Activated CD4-positive, alpha-beta T cell treated with anti-CD3 and anti-CD28 coated beads, Interleukin-2, amount 10 ng/mL, durations not matched to agents 7 days and 5 days (primary cell): ENCODE data around the gene PRXL2A. TPM values are rescaled to one million over a fixed set of nuclear protein-coding genes. Genes with fewer than 3 reads are reported as not detected.
A peak's percentile ranks its signal among the peaks of the same experiment; 100 is the strongest.

ENCODE experiments used
- CTCF ChIA-PET: fragments of 350-600 bp; sonication (Branson Sonifier 250); formaldehyde crosslinking; loops from one replicate; lab custom pipeline; 2021; ENCODE audit warnings: antibody characterized with exemption; lab: Charles Lee
- POLR2A ChIA-PET: fragments of 350-600 bp; sonication (Branson Sonifier 250); formaldehyde crosslinking; loops from one replicate; lab custom pipeline; 2021; ENCODE audit warnings: antibody characterized with exemption; lab: Charles Lee
- DNase-seq: peaks from one replicate; pipeline ENCODE4 v3.0.0-alpha.2; 2020
- H3K27ac Mint-ChIP-seq: one replicate; pipeline ENCODE4 v1.8.0; 2021; ENCODE audit warnings: mild to moderate bottlenecking, moderate library complexity, mixed read lengths
- H3K27me3 Mint-ChIP-seq: one replicate; pipeline ENCODE4 v1.8.0; 2021; ENCODE audit warnings: mixed read lengths
- H3K36me3 Mint-ChIP-seq: one replicate; pipeline ENCODE4 v1.8.0; 2021; ENCODE audit warnings: low read depth, mixed read lengths
- H3K4me1 Mint-ChIP-seq: one replicate; pipeline ENCODE4 v1.8.0; 2021; ENCODE audit warnings: mixed read lengths
- H3K4me3 Mint-ChIP-seq: one replicate; pipeline ENCODE4 v1.8.0; 2021; ENCODE audit warnings: mild to moderate bottlenecking, moderate library complexity, mixed read lengths
- H3K9me3 Mint-ChIP-seq: one replicate; pipeline ENCODE4 v1.8.0; 2021; ENCODE audit warnings: mixed read lengths
- total RNA-seq, 2 experiments: library from RNA; stranded (reverse); gene quantifications; one replicate each; pipeline ENCODE4 v1.2.3, GENCODE V29; 2021

The PRXL2A gene
- total RNA-seq, 2 experiments from 2014 or later, result 5.4 to 5.7 TPM

GRCh38 chr10:80394358-80394916, 13.9 kb upstream of the PRXL2A start:
- H3K36me3 Mint-ChIP-seq, result no peaks in the 10 kb centered on the region
- CTCF ChIA-PET, result no interaction called here
- H3K4me3 Mint-ChIP-seq, result no peak overlapping the region

DNA sequence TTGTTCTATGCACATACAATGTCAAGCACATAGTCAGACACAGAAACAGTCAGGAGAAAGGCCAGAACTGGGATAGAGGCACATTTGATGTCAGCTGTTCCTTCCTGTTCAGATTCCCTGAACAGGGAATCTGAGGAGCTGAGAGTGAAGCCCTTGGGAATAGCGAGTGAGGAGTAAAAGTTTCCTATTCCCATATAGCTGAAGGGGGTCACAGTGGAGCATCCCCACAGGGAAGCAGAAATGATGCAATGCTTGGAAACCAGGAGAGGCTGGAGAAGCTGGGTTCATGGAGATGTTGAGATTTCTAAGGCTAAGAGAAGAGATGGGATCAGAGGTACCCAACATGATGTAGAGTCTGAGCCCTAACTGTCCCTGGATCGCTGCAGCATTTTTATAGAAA, 11.3 kb upstream of the PRXL2A start:
- H3K4me1 Mint-ChIP-seq, result no peaks in the 10 kb centered on the region
- no peak overlapping the region for H3K4me3 Mint-ChIP-seq
- no peaks in the 10 kb centered on the region for H3K9me3 Mint-ChIP-seq
- CTCF ChIA-PET, result interaction anchor here (0.6 to 1.9 kb wide), 2 partner anchors 10 to 22 kb away, joined by 3 to 5 read pairs; no protein-coding TSS in a partner anchor
- H3K36me3 Mint-ChIP-seq, result no peaks in the 10 kb centered on the region
- no peak for DNase-seq
- POLR2A ChIA-PET, result no interaction called here
- H3K27me3 Mint-ChIP-seq, result no peaks in the 10 kb centered on the region
- H3K27ac Mint-ChIP-seq, result no peak overlapping the region

More at GRCh38 chr10:80394358-80394916, 13.9 kb upstream of the PRXL2A start:
- DNase-seq, result no peak
- H3K27ac Mint-ChIP-seq, result peak overlapping the region; percentile 52
- no peaks in the 10 kb centered on the region for H3K4me1 Mint-ChIP-seq
- no peaks in the 10 kb centered on the region for H3K9me3 Mint-ChIP-seq
- H3K27me3 Mint-ChIP-seq, result peaks cover 4% of the 10 kb centered on the region
- POLR2A ChIA-PET, result no interaction called here

DNA sequence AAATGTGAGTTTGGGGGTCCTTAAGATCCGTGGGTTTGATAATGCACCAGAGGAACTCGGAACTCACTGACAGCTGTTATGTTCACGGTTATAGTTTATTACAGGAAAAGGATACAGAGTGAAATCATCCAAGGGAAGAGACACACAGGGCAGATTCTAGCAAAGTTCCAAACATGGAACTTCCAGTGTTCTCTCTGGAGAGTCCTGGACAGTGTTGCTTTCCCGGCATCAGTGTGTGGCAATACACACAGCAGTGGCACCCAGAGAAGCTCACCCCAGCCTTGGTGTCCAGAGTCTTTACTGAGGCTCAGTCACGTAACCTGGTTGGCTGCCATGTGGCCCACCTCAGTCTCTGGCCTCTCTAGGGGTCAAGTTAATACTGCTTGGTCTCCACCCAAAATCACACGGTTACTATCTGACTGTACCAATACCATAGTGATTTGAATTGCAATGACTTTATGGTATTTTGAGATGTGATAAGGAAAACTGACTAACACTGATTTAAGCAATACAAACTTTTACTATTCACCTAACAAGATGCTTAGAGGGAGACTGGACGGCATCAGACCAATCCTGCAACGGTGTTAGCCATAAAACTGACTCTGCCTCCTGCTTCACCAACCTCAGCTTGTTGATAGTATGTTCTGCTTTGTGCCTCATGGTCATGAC, 8.1 kb upstream of the PRXL2A start:
- Mint-ChIP-seq H3K36me3 (no peaks in the 10 kb centered on the region), H3K9me3 (no peaks in the 10 kb centered on the region), H3K27ac (no peak overlapping the region), H3K4me1 (no peaks in the 10 kb centered on the region), H3K27me3 (no peaks in the 10 kb centered on the region), H3K4me3 (no peak overlapping the region)
- no peak for DNase-seq
- ChIA-PET POLR2A (no interaction called here), CTCF (no interaction called here)

DNA sequence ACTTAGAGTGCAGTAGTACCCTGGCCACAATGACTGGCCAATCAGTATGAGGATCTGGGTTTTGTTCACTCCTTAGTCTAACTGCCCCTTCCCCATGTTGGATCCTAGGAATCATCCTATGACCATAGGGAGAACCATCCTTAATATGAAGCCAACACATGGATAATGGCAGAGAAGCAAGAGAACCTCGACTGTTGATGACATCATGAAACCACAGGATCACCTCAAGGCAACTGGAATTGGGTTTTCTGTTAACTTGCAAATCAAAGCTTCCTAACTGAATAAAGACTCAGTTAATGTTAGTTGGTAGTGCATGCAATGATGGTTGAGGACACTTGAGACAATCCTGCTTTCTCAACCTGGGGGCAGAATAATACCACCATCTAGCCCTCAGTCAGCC, 3.3 kb upstream of the PRXL2A start:
- DNase-seq, result no peak
- H3K36me3 Mint-ChIP-seq, result no peaks in the 10 kb centered on the region
- H3K27me3 Mint-ChIP-seq, result peaks cover 7% of the 10 kb centered on the region
- H3K27ac Mint-ChIP-seq, result no peak overlapping the region
- H3K4me3 Mint-ChIP-seq, result no peak overlapping the region
- CTCF ChIA-PET, result interaction anchor here (1.3 kb wide), 1 partner anchor 99 kb away, joined by 3 read pairs; no protein-coding TSS in a partner anchor
- H3K4me1 Mint-ChIP-seq, result peaks cover 10% of the 10 kb centered on the region
- POLR2A ChIA-PET, result no interaction called here
- H3K9me3 Mint-ChIP-seq, result no peaks in the 10 kb centered on the region

DNA sequence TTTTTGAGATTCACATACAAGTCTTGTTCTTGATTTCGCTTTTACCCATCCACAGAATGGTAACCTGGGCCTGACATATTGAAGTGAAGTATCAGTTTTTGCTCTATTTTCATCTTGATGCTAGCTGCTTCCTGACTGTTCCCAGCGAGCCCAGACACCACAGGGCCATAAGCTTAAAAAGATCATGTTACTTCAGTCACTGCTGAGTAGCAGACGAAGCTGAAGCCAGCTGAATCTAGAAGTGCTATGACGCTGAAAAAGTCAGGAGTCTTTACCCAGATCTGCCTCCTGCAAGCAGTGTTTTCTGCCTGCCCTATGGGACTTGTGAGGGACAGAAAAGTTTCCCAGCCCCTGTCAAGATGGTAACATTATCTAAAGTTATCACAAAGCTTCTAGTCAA, 2.7 kb upstream of the PRXL2A start:
- Mint-ChIP-seq H3K4me3 (no peak overlapping the region), H3K36me3 (no peaks in the 10 kb centered on the region), H3K9me3 (no peaks in the 10 kb centered on the region), H3K27ac (no peak overlapping the region), H3K27me3 (peaks cover 7% of the 10 kb centered on the region), H3K4me1 (peaks cover 10% of the 10 kb centered on the region)
- POLR2A ChIA-PET, result no interaction called here
- DNase-seq, result no peak
- CTCF ChIA-PET, result interaction anchor here (0.7 to 1.3 kb wide), 2 partner anchors 75 to 99 kb away, joined by 3 read pairs; no protein-coding TSS in a partner anchor

GRCh38 chr10:80406204-80406603, 2.1 kb upstream of the PRXL2A start:
- Mint-ChIP-seq H3K4me3 (no peak overlapping the region), H3K36me3 (no peaks in the 10 kb centered on the region), H3K27ac (no peak overlapping the region), H3K4me1 (peaks cover 10% of the 10 kb centered on the region), H3K9me3 (no peaks in the 10 kb centered on the region), H3K27me3 (peaks cover 7% of the 10 kb centered on the region)
- POLR2A ChIA-PET, result no interaction called here
- DNase-seq, result no peak
- CTCF ChIA-PET, result interaction anchor here (0.7 to 1.6 kb wide), 3 partner anchors 19 to 98 kb away, joined by 3 read pairs; no protein-coding TSS in a partner anchor

GRCh38 chr10:80407812-80408241, 524 bp upstream of the PRXL2A start:
- peaks cover 7% of the 10 kb centered on the region for H3K27me3 Mint-ChIP-seq
- no peaks in the 10 kb centered on the region for H3K9me3 Mint-ChIP-seq
- H3K36me3 Mint-ChIP-seq, result no peaks in the 10 kb centered on the region
- H3K4me1 Mint-ChIP-seq, result peaks cover 15% of the 10 kb centered on the region
- POLR2A ChIA-PET, result interaction anchor here (0.6 kb wide), 1 partner anchor 25 kb away, joined by 6 read pairs; no protein-coding TSS in a partner anchor
- CTCF ChIA-PET, result interaction anchor here (0.6 to 2.0 kb wide), 11 partner anchors 12 to 168 kb away, joined by 3 to 9 read pairs (median 3); no protein-coding TSS in a partner anchor
- peak overlapping the region; percentile 26 for H3K27ac Mint-ChIP-seq
- H3K4me3 Mint-ChIP-seq, result peak overlapping the region; percentile 76
- no peak for DNase-seq

- Mint-ChIP-seq H3K4me3 (peak overlapping the region; percentile 76), H3K27ac (no peak overlapping the region), H3K27me3 (peaks cover 7% of the 10 kb centered on the region), H3K4me1 (peaks cover 24% of the 10 kb centered on the region), H3K9me3 (no peaks in the 10 kb centered on the region), H3K36me3 (no peaks in the 10 kb centered on the region)
- ChIA-PET POLR2A (no interaction called here), CTCF (interaction anchor here (1.7 to 1.8 kb wide), 2 partner anchors 11 to 31 kb away, joined by 4 to 5 read pairs; no protein-coding TSS in a partner anchor)
- DNase-seq, result no peak
These were observed 770 bp downstream of the PRXL2A start for GRCh38 chr10:80409121-80409520.

- Mint-ChIP-seq H3K27ac (no peak overlapping the region), H3K4me1 (peaks cover 24% of the 10 kb centered on the region), H3K4me3 (no peak overlapping the region), H3K27me3 (peaks cover 7% of the 10 kb centered on the region), H3K9me3 (no peaks in the 10 kb centered on the region), H3K36me3 (no peaks in the 10 kb centered on the region)
- DNase-seq, result no peak
- ChIA-PET CTCF (interaction anchor here (1.3 to 2.2 kb wide), 4 partner anchors 8 to 187 kb away, joined by 3 to 5 read pairs (median 4); no protein-coding TSS in a partner anchor), POLR2A (no interaction called here)
These were observed 1.8 kb downstream of the PRXL2A start for GRCh38 chr10:80410122-80410521.

DNA sequence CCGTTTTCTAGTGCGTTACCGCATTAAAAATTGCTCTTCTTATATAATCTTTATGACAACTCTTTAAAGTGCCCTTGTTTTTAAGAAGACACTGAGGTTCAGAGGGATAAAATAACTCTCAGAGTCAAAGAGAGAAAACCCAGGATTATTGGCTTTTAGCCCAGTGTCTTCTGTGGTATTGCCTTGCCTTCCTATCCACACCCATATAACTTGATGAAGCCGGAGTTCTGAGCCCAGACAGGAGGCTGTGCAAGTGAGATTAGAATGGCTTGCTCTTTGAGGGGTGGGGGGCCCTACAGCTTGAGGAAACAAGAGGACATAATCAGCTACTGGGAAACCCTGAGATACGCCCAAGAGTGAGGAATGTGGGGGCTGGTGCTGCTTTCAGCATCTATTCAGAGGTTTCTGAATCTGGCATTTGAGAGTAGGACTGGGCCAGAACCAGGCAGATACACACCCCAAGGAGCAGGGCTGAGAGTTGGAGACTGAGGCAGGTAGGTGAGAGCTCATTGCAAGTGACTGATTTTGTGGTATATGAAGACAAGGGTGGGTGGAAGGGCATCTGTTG, 2.3 kb downstream of the PRXL2A start:
- ChIA-PET CTCF (interaction anchor here (0.5 to 2.2 kb wide), 8 partner anchors 8 to 188 kb away, joined by 3 to 7 read pairs (median 4); no protein-coding TSS in a partner anchor), POLR2A (no interaction called here)
- H3K9me3 Mint-ChIP-seq, result no peaks in the 10 kb centered on the region
- H3K4me3 Mint-ChIP-seq, result no peak overlapping the region
- H3K4me1 Mint-ChIP-seq, result peaks cover 24% of the 10 kb centered on the region
- peaks cover 7% of the 10 kb centered on the region for H3K27me3 Mint-ChIP-seq
- no peak overlapping the region for H3K27ac Mint-ChIP-seq
- H3K36me3 Mint-ChIP-seq, result no peaks in the 10 kb centered on the region
- DNase-seq, result no peak

- CTCF ChIA-PET, result interaction anchor here (0.5 to 2.2 kb wide), 8 partner anchors 9 to 189 kb away, joined by 3 to 7 read pairs (median 3); no protein-coding TSS in a partner anchor
- DNase-seq, result no peak
- POLR2A ChIA-PET, result no interaction called here
- H3K9me3 Mint-ChIP-seq, result no peaks in the 10 kb centered on the region
- no peaks in the 10 kb centered on the region for H3K36me3 Mint-ChIP-seq
- no peak overlapping the region for H3K27ac Mint-ChIP-seq
- H3K4me3 Mint-ChIP-seq, result no peak overlapping the region
- peaks cover 24% of the 10 kb centered on the region for H3K4me1 Mint-ChIP-seq
- H3K27me3 Mint-ChIP-seq, result peaks cover 7% of the 10 kb centered on the region
These were observed 2.9 kb downstream of the PRXL2A start for GRCh38 chr10:80411267-80411668.

DNA sequence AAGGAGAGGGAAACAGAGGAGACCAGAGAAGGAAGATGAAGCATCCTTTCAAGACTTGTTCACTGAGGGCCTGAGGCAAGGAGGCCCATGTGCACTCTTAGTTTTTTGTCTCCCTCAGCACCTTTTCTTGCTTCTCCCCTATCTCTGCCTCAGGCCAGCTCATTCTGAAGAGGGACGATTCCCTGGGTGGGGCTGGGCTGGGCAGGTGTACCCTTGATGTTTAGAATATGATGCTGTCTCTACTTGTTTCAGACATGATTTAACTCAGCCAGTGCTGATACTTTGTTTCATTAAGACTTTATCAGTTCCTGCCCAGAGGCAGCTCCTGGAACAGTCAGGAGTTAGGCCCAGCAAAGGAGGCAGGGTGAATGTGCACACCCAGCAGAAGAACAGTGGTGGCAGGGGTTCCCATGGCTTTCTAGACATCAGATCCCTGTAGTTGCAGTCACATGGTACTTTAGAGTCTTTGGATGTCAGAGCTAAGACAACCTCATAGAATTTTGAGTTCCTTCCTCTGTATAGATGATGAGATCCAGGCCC, 3.4 kb downstream of the PRXL2A start:
- H3K27ac Mint-ChIP-seq, result no peak overlapping the region
- peaks cover 7% of the 10 kb centered on the region for H3K27me3 Mint-ChIP-seq
- no peak overlapping the region for H3K4me3 Mint-ChIP-seq
- peaks cover 24% of the 10 kb centered on the region for H3K4me1 Mint-ChIP-seq
- H3K9me3 Mint-ChIP-seq, result no peaks in the 10 kb centered on the region
- no peak for DNase-seq
- ChIA-PET POLR2A (no interaction called here), CTCF (interaction anchor here (0.8 to 2.2 kb wide), 6 partner anchors 8 to 189 kb away, joined by 3 to 7 read pairs (median 3); no protein-coding TSS in a partner anchor)
- H3K36me3 Mint-ChIP-seq, result no peaks in the 10 kb centered on the region
